ENCODE results near the gene TTR.

TTR gene

DNA sequence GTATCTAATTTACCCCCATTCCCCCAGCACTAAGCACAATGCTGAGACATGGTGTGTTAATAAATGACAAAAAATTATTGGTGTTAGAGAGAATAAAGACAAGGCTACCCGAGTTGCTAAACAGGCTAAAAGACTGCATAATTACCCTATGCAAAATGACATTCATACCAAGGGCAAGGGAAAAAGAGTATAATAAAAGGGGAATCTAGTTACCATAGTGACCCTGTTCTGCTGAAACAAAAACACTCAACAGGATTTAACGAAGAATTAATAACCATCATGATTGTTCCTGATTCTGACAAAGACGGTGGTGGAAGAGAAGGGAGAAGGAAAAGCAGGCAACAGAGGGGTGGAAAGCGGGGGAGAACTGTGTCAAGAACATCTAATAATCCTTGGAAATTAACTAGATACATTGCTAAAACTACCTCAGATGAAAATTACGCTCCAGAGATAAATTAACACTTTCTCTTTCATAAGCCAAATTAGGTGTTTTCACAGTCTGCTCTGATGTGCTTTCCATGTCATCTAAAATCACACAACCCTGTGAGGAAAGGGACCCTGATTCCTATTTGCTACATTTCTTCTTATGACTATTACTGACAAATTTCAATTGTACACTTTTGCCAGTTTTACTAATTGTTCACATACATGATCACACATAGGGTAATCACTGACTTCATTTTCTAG, 25.5 kb downstream of the TTR start:
- no peak for DNase-seq

DNA sequence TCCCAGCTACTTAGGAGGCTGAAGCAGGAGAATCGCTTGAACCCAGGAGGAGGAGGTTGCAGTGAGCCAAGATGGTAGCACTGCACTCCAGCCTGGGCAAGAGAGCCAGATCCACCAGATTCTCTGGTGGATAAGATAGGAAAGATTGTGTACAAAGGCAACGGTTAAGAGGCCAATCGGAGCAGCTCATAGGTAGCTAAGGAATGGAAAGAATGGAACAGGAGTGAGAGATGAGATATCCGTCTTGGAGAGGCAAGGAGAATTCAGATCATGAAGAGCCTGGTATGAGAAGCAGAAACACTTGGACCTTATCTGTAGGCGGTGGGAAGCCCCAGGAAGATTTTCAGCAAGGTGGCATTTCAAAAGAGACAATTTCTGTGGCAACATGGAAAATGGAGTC, 27.1 kb downstream of the TTR start:
- no peak for DNase-seq

DNA sequence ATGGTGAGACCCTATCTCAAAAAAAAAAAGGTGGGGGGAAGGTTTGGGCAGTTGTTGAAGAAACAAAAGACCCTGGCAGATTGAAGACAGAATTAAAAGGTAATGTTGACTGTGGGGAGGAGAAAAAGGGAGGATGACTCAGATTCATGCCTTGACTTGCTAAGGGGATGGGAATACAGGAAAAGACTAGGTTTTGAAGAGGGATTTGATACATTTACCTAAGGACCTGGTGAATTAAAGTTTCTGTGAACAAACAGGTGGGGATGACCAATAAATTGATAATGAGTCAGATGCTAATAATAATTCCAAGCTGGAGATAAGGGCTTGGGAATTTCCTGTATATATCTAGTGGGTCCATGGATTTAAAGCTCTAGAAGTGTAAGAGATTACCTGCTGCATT, 27.6 kb downstream of the TTR start:
- no peak for DNase-seq

DNA sequence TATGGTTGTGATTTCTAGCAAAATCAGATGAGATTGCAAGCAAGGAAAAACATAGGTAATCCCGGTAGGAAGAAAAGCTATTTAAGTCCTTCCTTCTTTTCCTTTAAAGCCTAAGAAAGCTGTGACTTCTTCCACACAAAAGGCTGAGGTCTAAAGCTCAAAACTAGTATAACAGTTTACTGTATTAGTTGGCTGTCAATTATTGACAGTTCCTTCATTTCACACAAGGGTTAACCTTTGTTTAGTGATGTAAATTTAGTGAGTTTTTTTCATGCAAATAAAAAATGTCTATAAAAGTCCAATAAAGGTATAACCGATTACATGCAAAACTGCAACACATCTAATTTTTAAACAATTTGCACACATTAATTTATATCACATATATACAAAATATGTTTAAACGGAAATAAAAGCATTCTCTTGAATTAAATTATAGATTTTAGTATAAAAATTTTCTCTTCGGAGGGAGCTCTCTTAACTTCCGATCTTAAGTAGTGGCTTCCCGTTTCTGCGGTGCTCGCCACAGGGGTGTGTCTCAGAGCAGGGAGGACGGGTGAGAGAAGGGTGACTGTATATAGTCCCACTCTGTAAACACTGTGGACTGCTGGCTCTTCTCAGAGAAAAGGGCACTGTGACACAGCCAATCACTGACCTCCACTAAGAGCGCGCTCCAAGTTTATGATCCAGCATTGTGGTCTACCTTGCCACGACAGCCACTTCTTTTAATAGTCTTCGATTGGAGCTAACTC, 33.4 kb downstream of the TTR start:
- no peak for DNase-seq

DNA sequence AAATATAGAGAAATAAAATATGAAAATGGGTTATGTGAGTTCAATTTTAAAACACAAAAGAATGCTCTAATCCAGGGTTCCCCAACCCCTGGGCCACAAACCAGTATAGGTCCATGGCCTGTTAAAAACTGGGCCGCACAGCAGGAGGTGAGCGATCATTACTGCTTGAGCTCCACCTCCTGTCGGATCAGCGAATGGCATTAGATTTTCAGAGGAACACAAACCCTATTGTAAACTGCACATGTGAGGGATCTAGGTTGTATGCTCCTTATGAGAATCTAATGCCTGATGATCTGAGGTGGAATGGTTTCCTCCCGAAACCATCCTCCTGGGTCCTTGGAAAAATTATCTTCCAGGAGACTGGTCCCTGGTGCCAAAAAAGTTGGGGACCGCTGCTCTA, 34.7 kb downstream of the TTR start:
- DNase-seq, result no peak

DNA sequence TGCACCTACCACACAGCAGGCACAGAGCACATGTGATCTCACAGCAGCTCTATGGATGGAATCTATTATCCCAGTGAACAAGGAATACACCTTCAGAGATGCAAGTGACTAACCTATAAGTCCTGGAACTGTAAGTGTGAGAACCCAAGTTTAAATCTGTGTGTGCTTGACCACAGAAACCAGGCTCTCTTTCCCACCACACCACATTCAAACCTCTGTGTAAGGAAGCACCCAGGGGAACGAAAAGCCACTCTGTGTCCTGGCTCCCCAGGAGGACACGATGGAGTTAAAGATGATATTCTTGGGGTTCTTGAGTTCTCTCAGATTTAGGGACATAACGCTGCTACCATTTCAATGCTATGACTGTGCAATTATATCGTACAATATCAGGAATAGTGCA, 38.9 kb downstream of the TTR start:
- no peak for DNase-seq

DNA sequence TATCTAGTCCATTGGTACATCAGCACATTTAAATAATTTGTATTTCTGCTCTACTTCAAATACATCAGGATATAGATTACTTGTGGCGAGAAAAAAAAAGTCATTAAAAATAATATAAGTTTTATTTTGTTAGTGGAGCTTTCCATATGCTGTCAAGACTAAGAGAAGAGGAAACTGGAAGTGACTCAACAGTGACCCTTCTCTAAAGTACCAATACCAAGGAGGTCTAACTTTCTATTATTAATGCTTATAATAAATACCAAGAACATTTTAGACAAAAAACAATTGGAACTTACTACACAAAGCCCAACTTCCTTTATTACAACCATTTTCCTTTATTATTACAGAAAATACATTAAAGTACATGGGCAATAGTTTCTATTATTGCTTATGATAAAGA, 39.8 kb downstream of the TTR start:
- no peak for DNase-seq

DNA sequence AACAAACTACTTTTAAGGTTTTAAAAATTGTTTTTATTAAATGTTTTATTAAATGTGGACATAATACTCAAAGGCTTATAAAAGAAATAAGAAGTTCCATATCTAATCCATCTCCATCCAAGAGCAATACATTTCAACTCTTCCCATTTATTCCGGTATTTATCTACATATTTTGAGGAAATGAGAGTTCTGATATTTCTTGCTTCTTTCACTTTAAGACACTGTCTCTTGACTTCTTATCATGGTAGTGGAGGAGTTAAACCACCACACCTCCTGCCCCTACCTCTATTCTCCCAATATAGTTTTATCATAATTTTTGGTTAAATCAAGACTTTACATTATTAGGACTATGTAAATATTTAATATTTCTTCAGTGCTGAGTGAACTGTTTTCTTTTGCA, 40.7 kb downstream of the TTR start:
- DNase-seq, result no peak

DNA sequence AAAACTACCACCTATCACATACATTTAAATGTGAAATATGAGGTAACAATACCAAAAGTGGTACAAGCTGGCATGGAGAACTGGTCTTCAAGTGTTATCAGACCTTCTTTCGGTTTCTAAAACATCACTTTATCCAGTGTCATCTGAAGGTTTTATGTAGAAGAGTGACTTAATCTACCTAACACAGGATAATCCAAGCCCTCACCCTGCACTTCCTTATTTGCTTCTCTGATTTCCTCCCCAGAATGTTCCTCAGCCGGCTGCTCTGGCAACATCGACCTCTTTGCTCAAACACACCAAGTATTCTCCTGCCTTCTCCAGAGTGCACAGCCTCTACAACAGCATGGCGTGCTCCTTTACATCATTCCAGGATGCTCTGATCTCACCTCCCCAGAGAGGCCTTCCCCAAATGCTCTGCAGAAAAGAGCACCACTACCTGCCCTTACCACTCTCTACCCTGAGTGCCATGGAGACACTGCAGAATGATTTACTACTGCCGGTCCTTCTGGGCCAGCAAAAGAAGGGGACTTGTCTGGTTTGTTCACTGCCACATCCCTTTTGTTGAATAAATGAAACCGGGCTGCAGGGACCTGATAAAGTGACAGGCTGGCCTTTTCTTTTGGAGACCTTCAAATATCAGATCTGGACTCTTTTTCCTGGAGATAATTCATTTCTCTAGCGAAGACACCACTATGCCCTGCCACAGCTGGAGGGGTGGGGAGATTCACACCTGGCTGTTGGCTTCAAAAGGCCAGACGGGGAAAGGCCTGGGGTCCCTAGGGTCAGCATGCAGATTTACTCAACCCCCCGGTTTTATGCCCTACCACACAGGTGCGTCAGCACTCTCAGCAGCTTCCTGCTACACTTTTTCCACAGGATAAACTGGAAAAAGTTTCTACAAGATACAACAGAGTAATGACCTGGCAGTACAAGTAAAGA, 42.0 kb downstream of the TTR start:
- DNase-seq, result no peak

DNA sequence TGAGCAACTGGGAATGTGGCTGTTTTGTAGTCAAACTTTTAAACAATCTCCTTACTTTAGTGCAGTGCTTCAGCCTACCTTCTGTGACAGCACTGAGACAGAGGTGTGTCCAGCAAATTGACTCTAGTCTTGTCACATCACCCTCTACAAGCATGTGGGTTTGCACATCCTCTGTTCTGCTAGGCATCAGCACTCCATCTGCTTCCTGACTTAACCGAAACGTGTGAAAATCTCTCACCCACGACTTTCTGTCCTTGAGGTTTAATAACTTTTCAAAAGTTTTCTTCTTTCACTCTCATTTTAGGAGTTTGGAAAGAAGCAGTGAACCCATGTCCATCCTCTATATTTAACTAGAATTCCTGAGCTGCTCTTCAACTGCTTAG, 42.6 kb downstream of the TTR start:
- no peak for DNase-seq

DNA sequence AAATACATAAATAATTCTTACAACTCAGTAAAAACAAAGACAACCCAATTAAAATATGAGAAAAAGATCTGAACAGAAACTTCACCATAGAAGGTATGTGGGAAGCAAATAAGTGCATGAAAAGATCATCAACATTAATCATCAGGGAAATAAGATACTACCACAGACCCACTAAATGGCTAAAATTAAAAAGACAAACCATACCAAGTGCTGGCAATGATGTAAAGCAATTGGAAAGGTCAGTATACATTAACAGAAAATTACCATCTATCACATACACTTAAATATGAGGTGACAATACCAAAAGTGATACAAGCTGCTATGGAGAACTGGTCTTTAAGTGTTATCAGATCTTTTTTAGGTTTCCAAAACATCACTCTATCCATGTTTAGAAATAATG, 44.7 kb downstream of the TTR start:
- no peak for DNase-seq

DNA sequence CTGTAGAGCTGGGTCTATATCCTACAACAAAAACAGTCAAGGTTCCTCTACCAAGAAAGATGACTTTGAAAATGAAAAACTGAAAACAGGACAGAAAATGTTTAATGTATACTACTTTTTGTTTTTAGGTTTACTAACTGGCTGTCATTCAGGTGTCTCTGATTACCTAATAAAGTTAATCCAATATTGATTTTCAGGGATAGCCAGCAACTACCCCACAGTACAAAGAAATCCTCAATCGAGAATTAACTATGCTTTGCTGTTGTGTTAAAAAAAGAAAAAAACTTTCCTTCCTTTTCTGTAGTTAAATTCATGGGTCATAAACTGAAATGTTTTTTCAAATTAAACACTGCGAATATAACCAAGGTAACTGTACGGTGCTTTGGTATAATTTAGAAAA, 45.8 kb downstream of the TTR start:
- no peak for DNase-seq

DNA sequence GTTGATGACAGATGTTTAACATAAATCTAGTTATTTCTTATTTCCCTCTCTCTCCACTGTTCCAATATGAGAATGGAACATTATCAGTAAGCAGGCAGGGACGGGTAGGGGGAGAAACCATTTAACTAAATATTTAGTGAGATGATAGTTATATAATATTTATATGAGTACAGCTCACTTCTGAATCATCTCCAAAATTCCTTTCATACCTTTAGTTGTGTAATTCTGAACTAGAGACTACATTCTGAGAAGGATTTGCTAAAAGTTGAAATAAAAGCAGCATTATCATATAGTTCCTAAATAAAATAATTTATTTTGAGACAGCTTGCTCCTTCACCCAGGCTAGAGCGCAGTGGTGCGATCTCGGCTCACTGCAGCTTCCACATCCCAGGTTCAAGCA, 51.3 kb downstream of the TTR start:
- DNase-seq, result no peak

DNA sequence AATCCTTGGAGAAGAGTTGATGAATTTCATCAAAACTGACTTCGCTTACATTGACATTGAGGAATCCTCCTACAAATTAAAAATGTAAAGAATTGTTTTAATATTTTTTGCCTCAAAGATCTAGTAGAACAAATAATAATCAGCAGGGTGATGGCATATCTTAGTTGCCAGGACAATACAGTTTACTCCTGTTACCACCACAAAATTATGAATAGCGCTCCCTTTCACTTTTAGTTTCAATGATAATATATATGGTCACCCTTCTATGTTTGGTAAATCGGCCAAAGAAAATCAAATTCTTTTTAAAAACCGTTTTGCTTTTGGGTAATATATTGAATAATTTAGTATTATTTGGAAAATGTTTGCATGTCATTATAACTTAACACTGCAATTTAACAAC, 53.7 kb downstream of the TTR start:
- no peak for DNase-seq

DNA sequence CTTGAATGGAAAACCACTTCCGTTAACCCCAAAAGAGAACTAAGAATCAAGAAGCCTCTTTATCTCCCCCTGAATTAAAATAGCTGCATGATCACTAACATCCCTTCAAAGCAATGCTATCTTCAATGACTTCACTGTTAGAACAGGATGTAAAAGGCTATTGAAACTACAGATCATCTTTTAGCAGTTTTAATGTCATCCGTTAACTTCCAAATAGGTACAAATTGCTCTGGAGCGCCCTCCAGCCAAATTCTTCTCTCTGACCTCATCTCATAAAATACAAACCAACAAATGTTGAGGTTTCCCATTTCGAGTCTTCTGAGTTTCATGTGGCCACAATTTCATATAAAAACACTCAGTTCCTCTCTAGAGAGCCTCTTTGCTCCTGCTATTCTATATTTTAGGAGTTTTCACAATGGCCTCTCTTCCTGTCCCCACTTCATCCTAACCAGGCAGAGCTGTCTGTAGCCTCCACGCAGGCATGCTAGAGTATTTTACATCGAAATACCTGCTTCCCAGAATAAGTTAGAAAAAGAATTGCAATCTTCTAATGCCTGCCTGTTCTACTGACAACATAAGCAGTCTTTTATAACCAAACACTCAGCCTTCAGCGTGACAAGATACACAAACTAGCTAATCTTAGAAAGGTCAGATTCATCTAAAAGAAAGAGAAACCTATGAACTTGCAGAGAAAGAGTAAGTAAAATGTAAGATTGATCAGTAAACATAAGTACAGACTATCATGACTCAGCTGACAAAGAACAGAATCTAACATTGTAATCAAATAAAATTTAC, 54.9 kb downstream of the TTR start:
- DNase-seq, result no peak

DNA sequence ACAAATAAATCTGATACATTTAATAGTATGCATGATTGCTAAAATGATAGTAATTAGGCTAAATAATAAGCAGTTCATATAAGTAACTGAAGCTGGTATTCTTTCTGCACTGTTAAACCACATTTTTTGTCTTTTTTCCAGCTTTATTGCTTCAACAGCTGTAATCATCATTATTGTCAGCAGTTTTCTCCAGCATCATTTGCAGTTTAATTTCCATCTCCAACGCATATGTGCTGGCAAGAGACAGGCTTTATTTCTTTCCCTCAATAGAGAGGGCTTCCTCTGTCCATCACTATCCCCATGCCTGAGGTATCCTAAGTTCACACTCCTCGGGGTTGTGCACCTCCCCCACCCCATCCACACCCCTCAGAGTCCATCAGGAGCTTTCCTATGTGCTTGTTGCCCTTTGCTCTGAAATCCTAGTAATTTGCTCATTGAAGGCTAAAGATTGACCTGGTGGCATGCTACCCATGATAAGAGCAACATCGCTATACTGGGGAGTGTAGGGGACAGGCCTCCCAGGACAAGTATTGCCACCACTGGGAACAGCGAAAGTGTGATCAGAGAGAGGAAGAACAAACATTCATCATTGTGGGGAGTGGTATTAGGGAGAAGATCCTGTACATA, 55.6 kb downstream of the TTR start:
- no peak for DNase-seq

All from activated CD8-positive, alpha-beta memory T cell treated with anti-CD3 and anti-CD28 coated beads, Interleukin-2, amount 50 U/mL, for 4 hours (primary cell).